ENCODE results near the gene GGT7.

Gene GGT7

GRCh38 chr20:34806255-34806654 is 66.4 kb downstream of the GGT7 start:
- TF ChIP-seq CTCF (IDR thresholded peaks at IDR 0.05; ENCODE audit: low read depth, low read length), result no peak
- no peak overlapping the region for H3K4me3 ChIP-seq (ENCODE audit: low read depth, low read length)

- H3K4me3 ChIP-seq (ENCODE audit: low read depth, low read length), result no peak overlapping the region
These were observed 73.8 kb downstream of the GGT7 start for GRCh38 chr20:34798871-34799270.

GRCh38 chr20:34798328-34798727 is 74.3 kb downstream of the GGT7 start:
- TF ChIP-seq CTCF (IDR thresholded peaks at IDR 0.05; ENCODE audit: low read depth, low read length), result no peak
- no peak overlapping the region for H3K4me3 ChIP-seq (ENCODE audit: low read depth, low read length)

More at GRCh38 chr20:34798871-34799270, 73.8 kb downstream of the GGT7 start:
- no peak for TF ChIP-seq CTCF (IDR thresholded peaks at IDR 0.05; ENCODE audit: low read depth, low read length)

GRCh38 chr20:34797012-34797995 is 75.4 kb downstream of the GGT7 start:
- TF ChIP-seq CTCF (IDR thresholded peaks at IDR 0.05; ENCODE audit: low read depth, low read length), result no peak

More at GRCh38 chr20:34797012-34797995, 75.4 kb downstream of the GGT7 start:
- no peak overlapping the region for H3K4me3 ChIP-seq (ENCODE audit: low read depth, low read length)

Measured in WI38 (cell line).